Fibroblast of skin of abdomen (primary cell): ENCODE measurements around the gene TMC7.

Experiments
- DNase-seq: peaks from one replicate; pipeline ENCODE4 v3.0.0-alpha.2; 2013

Gene TMC7

DNA sequence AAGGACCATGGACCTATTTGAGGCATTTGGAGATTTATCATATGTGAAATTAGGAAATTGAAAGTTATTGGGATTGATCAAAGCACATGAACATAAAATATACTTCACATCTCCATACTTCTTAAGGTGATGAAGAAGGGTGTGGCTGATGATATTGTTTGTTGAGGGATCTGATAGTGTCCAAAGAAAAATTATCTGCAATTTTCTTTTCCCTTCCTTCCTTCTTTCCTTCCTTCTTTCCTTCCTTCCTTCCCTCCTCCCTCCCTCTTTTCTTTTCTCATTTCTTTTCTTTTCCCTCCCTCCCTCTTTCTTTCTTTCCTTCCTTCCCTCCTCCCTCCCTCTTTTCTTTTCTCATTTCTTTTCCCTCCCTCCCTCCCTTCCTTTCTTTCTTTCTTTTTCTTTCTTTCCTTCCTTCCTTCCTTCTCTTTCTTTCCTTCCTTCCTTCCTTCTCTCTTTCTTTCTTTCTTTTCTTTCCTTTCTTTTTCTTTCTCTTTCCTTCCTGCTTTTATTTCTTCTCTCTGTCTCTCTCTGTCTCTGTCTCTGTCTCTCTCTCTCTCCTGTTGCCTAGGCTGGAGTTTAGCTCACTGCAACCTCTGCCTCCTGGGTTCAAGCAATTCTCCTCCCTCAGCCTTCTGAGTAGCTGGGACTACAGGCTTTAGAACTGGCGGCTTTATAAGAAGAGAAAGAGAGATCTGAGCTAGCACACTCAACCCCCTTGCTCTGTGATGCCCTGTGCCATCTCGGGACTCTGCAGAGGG, 109.1 kb downstream of the TMC7 start:
- no peak for DNase-seq

DNA sequence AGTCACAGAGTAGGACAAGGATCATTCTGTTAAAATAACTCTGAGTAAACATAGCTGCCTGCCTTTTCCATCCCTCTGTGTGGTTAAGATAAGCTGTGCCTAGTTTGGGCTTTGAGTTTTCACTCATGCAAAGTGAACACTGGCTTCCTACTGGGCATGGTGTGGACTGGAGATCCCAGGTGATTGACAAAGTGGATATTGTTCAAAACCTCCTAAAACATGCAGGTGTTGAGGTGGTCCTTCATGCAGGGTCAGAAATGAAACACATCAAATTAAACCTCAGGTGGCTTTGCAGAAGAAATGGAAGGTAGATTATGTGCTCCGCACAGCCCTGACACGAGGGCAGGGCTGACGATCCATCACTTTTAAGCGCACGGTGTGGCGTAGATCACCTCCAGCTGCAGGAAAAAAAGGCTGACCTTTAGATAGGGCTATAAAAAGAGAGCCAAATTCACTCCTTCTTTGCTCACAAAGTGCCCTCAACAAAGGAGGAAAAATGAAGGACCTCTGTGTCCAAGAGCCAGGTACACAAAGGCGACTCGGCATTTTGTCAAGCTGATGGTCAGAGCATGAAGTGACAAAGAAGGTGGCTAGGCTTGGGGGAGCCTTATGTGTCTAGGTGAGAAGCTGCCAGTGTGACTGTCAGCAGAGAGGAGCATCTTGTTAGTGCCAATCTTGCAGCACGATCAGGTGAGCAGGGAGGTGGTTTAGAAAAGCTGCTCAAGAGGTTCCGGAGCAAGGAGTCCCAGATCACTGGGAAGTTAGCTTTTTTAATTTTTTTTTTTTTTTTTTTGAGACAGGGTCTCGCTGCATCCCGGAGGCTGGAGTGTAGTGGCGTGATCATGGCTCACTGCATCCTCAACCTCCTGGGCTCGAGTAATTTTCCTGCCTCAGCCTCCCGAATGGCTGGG, 110.2 kb downstream of the TMC7 start:
- no peak for DNase-seq

DNA sequence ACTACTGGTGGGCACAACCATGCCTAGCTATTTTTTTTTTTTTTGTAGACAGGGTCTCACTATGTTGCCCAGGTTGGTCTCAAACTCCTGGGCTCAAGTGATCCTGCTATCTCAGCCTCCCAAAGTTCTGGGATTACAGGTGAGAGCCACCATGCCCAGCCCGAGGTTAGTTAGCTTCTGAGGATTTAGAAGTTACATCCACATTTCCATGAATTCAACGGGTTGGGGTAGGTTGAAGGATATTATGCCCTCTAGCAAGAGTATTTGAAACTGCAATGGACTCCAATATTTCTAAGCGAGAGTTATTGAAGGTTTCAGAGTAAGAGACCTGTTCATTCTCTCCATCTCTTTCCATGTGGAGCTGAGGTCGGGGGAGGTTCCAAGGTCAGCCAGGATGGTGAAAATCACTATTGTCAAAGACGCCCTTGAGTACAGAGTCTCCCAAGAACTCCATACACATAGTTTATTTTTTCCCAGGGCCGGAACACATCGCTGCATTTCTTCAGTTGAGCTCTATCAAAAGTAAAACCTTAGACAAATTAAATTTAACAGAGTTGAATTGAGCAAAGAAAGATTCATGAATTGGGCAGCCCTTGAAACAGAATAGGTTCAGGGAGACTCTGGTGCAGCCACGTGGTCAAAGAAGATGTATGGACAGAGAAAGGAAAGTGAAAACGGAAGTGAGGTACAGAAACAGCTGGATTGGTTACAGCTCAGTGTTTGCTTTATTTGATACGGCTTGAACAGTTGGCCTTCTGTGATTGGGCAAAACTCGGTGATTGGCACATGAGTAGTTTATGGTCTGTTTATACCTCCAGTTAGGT, 111.0 kb downstream of the TMC7 start:
- DNase-seq, result no peak

DNA sequence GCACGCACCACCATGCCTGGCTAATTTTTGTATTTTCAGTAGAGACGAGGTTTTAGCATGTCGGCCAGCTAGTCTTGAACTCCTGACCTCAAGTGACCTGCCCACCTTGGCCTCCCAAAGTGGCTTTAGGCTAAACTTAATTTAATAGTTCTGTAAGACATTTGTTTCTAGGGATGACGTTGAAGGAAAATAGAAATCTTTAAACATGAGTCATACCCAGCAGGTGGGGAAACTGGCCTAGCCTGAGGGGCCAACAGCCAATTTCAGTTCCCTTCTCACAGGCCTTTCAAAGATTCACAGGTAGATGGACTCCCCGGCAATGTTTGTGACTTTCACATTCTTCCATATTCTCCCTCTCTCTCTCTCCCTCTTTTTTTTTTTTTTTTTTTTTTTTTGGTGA, 111.9 kb downstream of the TMC7 start:
- no peak for DNase-seq

DNA sequence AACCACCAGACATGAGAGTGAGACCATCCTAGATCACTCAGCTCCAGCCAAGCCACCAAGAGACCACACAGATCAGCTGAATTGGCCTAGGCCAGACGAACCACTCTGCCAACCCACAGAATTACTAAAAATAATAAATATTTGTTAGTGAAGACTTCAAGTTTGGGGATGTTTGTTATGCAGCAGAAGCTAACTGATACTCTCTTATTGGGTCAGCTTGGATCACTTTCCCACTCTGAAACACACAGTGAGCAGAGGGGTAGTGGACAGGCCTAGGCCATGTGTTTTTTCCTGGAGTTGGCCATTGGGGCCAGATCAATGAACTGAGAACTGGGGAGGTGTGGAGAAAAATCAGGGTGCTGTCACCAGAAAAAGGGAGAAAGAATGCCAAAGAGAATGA, 114.4 kb downstream of the TMC7 start:
- DNase-seq, result no peak

DNA sequence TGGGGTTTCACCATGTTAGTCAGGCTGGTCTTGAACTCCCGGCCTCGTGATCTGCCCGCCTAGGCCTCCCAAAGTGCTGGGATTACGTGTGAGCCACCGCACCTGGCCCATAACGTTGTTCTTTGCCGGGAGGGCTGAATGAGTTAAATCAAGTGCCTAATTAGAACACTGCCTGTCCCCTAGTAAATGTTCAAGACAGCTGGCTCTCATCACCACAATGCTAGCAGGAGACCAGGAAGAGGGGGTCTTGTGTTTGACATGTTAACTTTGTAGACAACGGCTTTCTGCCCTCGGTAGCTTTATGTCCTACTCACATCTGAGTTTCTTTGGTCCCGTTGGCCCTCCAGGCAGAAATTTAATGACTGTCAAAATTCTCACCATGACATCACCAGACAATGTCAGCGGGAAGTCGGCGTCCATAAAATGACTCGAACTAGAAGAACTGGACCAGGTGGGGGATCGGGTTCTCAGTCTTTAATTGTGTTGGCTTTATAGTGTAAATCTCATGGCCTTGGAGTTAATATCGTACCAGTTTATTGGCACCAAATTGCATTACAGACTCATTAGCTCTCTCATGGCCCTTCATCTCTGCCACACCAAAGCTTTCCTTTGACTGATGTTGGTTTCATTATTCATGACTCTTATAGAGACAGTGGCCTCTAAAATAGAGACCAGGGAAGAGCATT, 118.6 kb downstream of the TMC7 start:
- no peak for DNase-seq

DNA sequence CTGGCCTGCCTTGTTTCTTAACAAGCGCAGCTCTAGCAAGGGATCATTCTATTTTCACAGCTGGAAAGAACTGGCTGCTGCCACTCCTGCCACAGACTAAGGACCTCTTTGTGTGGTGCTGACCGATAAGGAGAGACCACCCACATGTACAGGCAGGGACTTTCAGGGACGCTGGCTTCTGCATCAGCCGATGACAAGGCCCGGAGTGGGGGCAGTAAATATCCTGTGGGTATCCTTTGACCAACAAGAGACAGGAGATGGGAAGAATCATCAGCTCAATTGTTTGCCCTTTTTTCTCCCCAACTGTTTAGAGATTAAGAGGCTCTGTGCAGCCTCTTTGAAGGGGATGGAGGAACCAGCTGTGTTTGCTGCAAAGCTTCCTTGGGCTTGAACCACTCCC, 120.9 kb downstream of the TMC7 start:
- no peak for DNase-seq

DNA sequence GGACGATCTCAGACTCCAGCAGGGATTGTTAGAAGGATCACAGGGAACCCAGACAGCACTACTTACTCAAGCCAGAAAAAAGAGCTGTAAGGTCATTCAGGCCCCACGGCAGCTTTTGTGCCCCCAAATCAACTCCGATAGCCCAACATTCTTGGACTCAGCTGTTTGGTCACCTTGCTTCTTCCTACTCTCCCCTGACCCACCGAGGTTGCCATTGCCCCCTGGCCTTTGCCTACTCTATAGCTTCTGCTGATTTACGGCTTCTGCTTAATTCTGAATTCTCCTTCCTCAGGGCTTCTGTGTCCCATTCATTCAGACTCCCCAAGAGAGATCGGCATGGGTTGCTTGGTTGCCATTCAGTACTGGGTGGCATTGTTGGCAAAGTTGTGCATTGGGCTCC, 121.4 kb downstream of the TMC7 start:
- no peak for DNase-seq

DNA sequence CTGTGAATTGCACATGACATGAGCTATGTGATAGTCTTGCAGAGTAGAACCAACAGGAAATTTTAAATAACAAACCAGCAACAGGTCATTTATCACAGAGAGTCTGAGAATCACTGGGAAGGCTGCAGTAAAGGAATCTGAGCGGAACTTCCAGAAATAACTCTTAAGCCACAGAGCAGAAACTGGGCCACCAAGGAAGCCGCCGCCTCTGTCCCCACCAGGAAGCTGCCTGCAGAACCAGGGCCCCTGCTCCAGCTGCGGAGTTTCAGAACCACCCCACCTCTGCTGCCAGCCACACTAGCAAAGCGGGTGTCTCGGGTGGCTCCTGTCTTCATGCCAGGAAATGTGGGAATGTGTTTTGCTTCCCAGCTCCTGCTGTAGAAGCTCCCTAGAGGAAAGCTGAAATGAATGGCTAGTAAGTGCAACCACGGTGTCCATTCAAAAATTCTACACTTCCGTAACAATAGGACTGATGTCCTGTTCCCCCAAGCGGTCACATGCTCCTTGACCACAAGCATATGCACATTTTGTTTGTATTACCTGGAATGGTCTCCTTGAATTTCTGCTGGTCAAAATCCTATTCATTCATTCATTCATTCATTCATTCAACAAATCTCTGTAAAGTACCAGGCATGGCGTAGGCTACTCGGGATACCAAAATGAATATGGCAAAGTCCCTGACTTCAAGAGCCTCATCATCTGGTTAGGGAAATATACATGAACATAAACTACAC, 122.3 kb downstream of the TMC7 start:
- peak; percentile 47 for DNase-seq

DNA sequence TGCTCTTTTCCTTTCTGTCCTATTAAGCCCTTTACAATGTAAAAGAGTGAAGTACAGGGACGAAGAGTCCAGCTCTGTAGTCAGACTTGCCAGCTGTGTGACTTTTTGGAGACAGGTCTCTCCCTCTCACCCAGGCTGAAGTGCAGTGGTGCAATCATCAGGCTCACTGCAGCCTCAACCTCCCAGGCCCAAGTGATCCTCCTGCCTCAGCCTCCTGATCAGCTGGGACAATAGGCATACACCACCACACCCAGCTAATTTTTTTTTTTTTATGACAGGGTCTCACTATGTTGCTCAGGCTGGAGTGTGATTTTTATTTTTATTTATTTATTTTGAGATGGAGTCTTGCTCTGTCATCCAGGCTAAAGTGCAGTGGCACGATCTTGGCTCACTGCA, 122.9 kb downstream of the TMC7 start:
- no peak for DNase-seq

DNA sequence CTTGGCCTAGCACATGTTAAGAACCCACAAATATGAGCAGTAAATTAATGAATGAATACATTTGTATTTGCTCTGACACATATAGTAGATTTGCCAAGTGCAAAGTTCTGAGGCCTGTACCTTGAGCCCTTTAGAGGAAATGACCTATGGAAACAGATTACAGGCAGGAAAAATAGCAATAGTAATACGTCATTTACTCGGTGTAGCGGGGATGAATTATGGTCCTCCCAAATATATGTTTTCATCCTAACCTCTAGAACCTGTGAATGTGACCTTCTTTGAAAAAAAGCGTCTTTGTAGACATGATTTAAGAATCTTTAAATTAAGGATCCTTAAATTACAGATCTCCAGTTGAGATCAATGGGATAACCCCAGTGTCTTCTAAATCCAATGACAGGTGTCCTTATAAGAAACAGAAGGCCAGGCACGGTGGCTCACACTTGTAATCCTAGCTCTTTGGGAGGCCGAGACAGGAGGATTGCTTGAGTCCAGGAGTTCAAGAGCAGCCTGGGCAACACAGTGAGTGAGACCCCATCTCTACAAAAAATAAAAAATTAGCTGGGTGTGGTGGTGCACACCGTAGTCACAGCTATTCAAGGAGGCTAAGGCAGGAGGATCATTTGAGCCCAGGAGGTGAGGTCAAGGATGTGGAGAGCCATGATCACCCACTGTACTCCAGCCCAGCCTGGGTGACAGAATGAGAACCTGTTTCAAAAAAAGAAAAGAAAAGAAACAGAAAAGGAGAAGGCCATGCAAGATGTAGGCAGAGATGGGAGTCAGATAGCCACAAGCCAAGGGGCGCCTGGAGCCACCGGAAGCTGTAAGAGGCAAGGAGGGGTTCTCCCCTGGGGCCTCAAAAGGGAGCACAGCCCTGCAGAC, 124.9 kb downstream of the TMC7 start:
- no peak for DNase-seq

DNA sequence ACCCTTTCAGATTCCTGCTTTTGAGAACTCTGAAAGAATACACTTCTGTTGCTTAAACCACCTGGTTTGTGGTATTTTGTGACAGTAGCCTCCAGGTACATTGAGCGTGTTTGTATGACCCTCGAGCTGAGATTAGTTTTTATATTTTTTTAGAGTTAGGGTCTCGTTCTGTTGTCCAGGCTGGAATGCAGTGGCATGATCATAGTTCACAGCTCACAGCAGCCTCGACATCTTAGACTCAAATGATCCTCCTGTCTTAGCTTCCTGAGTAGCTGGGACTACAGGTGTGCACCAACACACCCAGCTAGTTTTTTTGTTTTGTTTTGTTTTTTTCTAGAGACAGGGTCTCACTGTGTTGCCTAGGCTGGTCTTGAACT, 125.5 kb downstream of the TMC7 start:
- DNase-seq, result no peak

DNA sequence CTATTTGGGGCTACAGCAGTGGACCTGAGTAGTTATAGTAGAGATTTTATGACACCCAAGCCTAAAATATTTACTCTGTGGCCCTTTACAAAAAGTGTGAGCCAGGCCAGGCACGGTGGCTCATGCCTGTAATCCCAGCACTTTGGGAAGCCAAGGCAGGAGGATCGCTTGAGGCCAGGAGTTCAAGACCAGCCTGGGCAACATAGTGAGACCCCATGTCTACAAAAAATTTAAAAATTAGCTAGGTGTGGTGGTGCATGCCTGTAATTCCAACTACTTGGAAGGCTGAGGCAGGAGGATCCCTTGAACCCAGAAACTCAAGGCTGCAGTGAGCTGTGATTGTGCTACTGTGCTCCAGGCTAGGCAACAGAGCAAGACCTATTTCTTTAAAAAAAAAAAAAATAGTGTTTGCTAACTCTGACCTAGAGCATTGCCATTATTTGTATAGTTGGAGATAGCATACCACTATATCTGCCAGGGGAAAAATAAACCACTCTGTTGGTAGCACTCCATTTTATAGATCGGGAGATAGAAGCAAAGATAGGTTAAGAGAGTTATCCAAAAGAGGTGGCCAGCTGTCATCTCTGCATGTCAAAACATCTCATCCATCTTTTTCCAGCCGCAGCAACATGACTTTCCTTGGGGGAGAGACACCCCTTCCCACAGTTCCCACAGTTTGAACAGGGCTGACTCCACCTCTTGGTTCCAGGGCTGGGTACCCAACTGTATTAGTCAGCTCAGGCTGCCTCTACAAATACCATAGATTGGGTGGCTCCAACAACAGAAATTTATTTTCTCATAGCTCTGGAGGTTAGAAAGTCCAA, 127.0 kb downstream of the TMC7 start:
- no peak for DNase-seq

DNA sequence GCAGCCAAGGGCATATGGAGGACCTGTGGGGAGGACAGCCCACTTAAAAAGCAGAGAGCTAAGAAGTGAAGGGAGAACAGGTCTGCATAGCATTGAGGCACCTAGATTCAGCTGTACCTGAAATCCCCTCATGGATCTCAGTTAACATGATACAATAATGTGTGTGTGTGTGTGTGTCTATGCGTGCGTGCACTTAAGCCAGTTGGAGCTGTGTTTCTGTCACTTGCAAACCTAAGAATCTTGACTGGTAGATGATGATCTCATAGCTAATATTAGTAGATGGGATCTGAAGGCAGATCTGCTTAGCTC, 128.3 kb downstream of the TMC7 start:
- no peak for DNase-seq
